K562 (cell line): ENCODE results near the gene DHDDS. TPM values are rescaled to one million over a fixed set of nuclear protein-coding genes. Genes with fewer than 3 reads are reported as not detected.
A peak's percentile ranks its signal among the peaks of the same experiment; 100 is the strongest.

ENCODE experiments used
- CBX8 ChIP-seq: fragments of 200-600 bp; sonication (generic); IDR thresholded peaks from 2 replicates; pipeline ENCODE4 v1.6.1; 2012; ENCODE audit warnings: borderline replicate concordance, mixed run types, low read depth, mild to moderate bottlenecking, moderate library complexity, mixed read lengths, low read length, control low read depth, inconsistent platforms; ENCODE audit not compliant: poor library complexity, severe bottlenecking; ENCODE audit errors: extremely low read depth
- COPS2 ChIP-seq: fragments of 450-650 bp; conservative IDR thresholded peaks from 2 replicates; pipeline ENCODE4 v1.6.1; 2016; ENCODE audit warnings: mild to moderate bottlenecking, moderate library complexity
- FIP1L1 ChIP-seq: fragments of 200-400 bp; formaldehyde crosslinking; IDR thresholded peaks from 2 replicates; pipeline ENCODE4 v1.6.1; 2018; ENCODE audit warnings: mild to moderate bottlenecking, low read depth, low read length; ENCODE audit not compliant: poor library complexity, severe bottlenecking
- FOXP1 ChIP-seq: sonication (generic); formaldehyde crosslinking; IDR thresholded peaks from 2 replicates; pipeline ENCODE4 v1.8.0; 2022; ENCODE audit warnings: mild to moderate bottlenecking, missing genetic modification reagents
- MEIS2 ChIP-seq: fragments of 450-650 bp; IDR thresholded peaks from 2 replicates; pipeline ENCODE4 v1.6.1; 2014; ENCODE audit warnings: mild to moderate bottlenecking; ENCODE audit not compliant: partially characterized antibody
- NKRF ChIP-seq: fragments of 450-650 bp; IDR thresholded peaks from 2 replicates; pipeline ENCODE4 v1.6.1; 2016; ENCODE audit warnings: borderline replicate concordance
- PHB2 ChIP-seq: fragments of 450-650 bp; IDR thresholded peaks from 2 replicates; pipeline ENCODE4 v1.6.1; 2017; ENCODE audit warnings: low read depth
- PHTF2 ChIP-seq: fragments of 250-450 bp; sonication (Bioruptor Pico); IDR thresholded peaks from 2 replicates; pipeline ENCODE4 v1.5.0; 2021; ENCODE audit warnings: mild to moderate bottlenecking
- RBM17 ChIP-seq: fragments of 200-400 bp; formaldehyde crosslinking; IDR thresholded peaks from 2 replicates; pipeline ENCODE4 v1.6.1; 2017; ENCODE audit warnings: low read depth, mild to moderate bottlenecking, low read length, borderline replicate concordance
- SAP30 ChIP-seq: fragments of 200-600 bp; sonication (generic); IDR thresholded peaks from 2 replicates; pipeline ENCODE4 v1.6.1; 2012; ENCODE audit warnings: borderline replicate concordance, low read depth, mild to moderate bottlenecking, moderate library complexity, low read length, control low read depth, inconsistent platforms; ENCODE audit not compliant: insufficient read depth, poor library complexity, severe bottlenecking
- TARDBP ChIP-seq: fragments of 450-650 bp; IDR thresholded peaks from 2 replicates; pipeline ENCODE4 v1.6.1; 2016
- ZKSCAN1 ChIP-seq: fragments of 150-350 bp; IDR thresholded peaks from 2 replicates; pipeline ENCODE4 v1.6.1; 2016; ENCODE audit warnings: low read depth, low read length
- ZNF444 ChIP-seq: fragments of 250-450 bp; sonication (Bioruptor Pico); IDR thresholded peaks from 2 replicates; pipeline ENCODE4 v1.4.0; 2020; ENCODE audit warnings: mild to moderate bottlenecking, moderate library complexity
- polyA plus RNA-seq, 8 experiments: library from polyadenylated mRNA; depleted of rRNA in 4 of 8; stranded (reverse) in 5 of 8; unstranded in 3 of 8; fragments of >200 nt; fragmentation: Nextera tagmentation in 2 of 8; fragmentation: Illumina TruSeq in 1 of 8; extraction: Ambion mirVana in 2 of 8; extraction: Trizol in 1 of 8; gene quantifications; 2 replicates each; pipeline versions ENCODE4 v1.2.1 to v1.2.3, GENCODE V29; 2011 to 2014; ENCODE audit warnings: inconsistent platforms in 1 of 8, missing spikeins in 1 of 8
- total RNA-seq, 7 experiments: library from RNA; depleted of rRNA in 6 of 7; stranded (reverse); fragments of >200 nt in 6 of 7; fragmentation: Illumina TruSeq in 2 of 7; extraction: Trizol in 2 of 7; gene quantifications; 2 replicates each; pipeline versions ENCODE4 v1.2.1 to v1.2.3, GENCODE V29; 2011 to 2021; ENCODE audit warnings: low replicate concordance in 1 of 7
- TF ChIP-seq, protein P1 (sequence below): IDR thresholded peaks from 2 replicates; pipeline ENCODE4 v1.6.1; 2011; ENCODE audit not compliant: insufficient read length; ENCODE audit errors: extremely low read depth
- TF ChIP-seq, protein P2 (sequence below): fragments of 150-350 bp; conservative IDR thresholded peaks from 2 replicates; pipeline ENCODE4 v1.6.1; 2014; ENCODE audit warnings: low read length
- TF ChIP-seq, protein P3 (sequence below): fragments of 250-450 bp; sonication (Bioruptor Pico); IDR thresholded peaks from 2 replicates; pipeline ENCODE4 v1.6.1; 2021; ENCODE audit warnings: mild to moderate bottlenecking
- TF ChIP-seq, protein P4 (sequence below): fragments of 450-650 bp; IDR thresholded peaks from 2 replicates; pipeline ENCODE4 v1.6.1; 2014; ENCODE audit warnings: low read depth, mild to moderate bottlenecking, moderate library complexity, borderline replicate concordance
- TF ChIP-seq, protein P5 (sequence below): sonication (generic); formaldehyde crosslinking; IDR thresholded peaks from 2 replicates; pipeline ENCODE4 v1.8.0; 2022; ENCODE audit warnings: mild to moderate bottlenecking, missing genetic modification reagents

The DHDDS gene
- total and polyA plus RNA-seq, 9 of the 15 experiments (the other 6 are each of a cell fraction or from before 2014, with no cell fraction given): 33.3 to 55.0 (median 44.3) TPM

DNA sequence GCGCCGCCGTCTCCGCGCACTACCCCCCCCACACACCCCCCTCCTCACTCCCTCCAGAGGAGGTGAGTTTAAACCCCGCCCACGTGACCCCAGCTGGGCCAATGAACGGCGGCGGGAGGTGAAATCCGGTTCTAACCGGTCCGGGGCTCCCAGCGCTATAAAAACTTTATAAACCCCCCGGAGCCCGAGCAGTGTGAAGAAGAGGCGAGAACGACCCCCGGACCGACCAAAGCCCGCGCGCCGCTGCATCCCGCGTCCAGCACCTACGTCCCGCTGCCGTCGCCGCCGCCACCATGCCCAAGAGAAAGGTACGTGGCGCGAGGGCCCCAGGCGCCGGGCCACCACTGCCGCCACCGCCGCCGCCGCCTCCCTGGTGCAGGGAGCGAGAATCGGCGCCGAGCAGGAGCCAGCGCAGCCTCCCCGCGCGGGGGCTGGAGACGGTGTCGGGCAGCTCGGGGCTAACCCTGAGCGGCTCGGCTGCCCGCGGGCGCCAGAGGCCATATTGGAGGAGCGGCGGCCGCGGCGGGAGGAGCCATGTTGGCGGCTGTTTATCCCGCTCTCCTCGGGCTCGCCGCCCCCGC lies 40.3 kb downstream of the DHDDS start, which contains the start of gene HMGN2 (continued):
- TF ChIP-seq, protein P1, sequence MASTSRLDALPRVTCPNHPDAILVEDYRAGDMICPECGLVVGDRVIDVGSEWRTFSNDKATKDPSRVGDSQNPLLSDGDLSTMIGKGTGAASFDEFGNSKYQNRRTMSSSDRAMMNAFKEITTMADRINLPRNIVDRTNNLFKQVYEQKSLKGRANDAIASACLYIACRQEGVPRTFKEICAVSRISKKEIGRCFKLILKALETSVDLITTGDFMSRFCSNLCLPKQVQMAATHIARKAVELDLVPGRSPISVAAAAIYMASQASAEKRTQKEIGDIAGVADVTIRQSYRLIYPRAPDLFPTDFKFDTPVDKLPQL: no peak
- TF ChIP-seq, protein P2, sequence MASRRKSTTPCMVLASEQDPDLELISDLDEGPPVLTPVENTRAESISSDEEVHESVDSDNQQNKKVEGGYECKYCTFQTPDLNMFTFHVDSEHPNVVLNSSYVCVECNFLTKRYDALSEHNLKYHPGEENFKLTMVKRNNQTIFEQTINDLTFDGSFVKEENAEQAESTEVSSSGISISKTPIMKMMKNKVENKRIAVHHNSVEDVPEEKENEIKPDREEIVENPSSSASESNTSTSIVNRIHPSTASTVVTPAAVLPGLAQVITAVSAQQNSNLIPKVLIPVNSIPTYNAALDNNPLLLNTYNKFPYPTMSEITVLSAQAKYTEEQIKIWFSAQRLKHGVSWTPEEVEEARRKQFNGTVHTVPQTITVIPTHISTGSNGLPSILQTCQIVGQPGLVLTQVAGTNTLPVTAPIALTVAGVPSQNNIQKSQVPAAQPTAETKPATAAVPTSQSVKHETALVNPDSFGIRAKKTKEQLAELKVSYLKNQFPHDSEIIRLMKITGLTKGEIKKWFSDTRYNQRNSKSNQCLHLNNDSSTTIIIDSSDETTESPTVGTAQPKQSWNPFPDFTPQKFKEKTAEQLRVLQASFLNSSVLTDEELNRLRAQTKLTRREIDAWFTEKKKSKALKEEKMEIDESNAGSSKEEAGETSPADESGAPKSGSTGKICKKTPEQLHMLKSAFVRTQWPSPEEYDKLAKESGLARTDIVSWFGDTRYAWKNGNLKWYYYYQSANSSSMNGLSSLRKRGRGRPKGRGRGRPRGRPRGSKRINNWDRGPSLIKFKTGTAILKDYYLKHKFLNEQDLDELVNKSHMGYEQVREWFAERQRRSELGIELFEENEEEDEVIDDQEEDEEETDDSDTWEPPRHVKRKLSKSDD: no peak
- TF ChIP-seq FOXP1 (CRISPR knock-in tag): peak; percentile 89; the same call in 1 of the 2 replicates
- peak; percentile 11; the same call in 1 of the 2 replicates for TF ChIP-seq ZNF444
- peak; percentile 2; the same call in 1 of the 2 replicates for TF ChIP-seq ZKSCAN1
- no peak for TF ChIP-seq COPS2
- TF ChIP-seq PHTF2 (CRISPR knock-in tag): peak; percentile 69; the same call in 1 of the 2 replicates
- TF ChIP-seq, protein P3, sequence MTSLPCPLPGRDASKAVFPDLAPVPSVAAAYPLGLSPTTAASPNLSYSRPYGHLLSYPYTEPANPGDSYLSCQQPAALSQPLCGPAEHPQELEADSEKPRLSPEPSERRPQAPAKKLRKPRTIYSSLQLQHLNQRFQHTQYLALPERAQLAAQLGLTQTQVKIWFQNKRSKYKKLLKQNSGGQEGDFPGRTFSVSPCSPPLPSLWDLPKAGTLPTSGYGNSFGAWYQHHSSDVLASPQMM (CRISPR knock-in tag): no peak
- TF ChIP-seq FIP1L1: peak; percentile 90
- TF ChIP-seq RBM17: no peak
- TF ChIP-seq SAP30: no peak
- TF ChIP-seq, protein P4, sequence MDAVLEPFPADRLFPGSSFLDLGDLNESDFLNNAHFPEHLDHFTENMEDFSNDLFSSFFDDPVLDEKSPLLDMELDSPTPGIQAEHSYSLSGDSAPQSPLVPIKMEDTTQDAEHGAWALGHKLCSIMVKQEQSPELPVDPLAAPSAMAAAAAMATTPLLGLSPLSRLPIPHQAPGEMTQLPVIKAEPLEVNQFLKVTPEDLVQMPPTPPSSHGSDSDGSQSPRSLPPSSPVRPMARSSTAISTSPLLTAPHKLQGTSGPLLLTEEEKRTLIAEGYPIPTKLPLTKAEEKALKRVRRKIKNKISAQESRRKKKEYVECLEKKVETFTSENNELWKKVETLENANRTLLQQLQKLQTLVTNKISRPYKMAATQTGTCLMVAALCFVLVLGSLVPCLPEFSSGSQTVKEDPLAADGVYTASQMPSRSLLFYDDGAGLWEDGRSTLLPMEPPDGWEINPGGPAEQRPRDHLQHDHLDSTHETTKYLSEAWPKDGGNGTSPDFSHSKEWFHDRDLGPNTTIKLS: peak; percentile 84; the same call in 1 of the 2 replicates
- no peak for TF ChIP-seq TARDBP
- no peak for TF ChIP-seq MEIS2
- no peak for TF ChIP-seq NKRF
- TF ChIP-seq, protein P5, sequence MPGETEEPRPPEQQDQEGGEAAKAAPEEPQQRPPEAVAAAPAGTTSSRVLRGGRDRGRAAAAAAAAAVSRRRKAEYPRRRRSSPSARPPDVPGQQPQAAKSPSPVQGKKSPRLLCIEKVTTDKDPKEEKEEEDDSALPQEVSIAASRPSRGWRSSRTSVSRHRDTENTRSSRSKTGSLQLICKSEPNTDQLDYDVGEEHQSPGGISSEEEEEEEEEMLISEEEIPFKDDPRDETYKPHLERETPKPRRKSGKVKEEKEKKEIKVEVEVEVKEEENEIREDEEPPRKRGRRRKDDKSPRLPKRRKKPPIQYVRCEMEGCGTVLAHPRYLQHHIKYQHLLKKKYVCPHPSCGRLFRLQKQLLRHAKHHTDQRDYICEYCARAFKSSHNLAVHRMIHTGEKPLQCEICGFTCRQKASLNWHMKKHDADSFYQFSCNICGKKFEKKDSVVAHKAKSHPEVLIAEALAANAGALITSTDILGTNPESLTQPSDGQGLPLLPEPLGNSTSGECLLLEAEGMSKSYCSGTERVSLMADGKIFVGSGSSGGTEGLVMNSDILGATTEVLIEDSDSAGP (CRISPR knock-in tag): no peak
- no peak for TF ChIP-seq PHB2
- TF ChIP-seq CBX8: no peak
